GM18909 (cell line): ENCODE measurements around the gene NR5A1.

ENCODE experiments used
- ATAC-seq: cut with Tn5 transposase; IDR thresholded peaks from one replicate; pipeline ENCODE4 v1.9.1; 2021; ENCODE audit warnings: mild to moderate bottlenecking; ENCODE audit not compliant: unreplicated experiment, poor library complexity

NR5A1 gene

DNA sequence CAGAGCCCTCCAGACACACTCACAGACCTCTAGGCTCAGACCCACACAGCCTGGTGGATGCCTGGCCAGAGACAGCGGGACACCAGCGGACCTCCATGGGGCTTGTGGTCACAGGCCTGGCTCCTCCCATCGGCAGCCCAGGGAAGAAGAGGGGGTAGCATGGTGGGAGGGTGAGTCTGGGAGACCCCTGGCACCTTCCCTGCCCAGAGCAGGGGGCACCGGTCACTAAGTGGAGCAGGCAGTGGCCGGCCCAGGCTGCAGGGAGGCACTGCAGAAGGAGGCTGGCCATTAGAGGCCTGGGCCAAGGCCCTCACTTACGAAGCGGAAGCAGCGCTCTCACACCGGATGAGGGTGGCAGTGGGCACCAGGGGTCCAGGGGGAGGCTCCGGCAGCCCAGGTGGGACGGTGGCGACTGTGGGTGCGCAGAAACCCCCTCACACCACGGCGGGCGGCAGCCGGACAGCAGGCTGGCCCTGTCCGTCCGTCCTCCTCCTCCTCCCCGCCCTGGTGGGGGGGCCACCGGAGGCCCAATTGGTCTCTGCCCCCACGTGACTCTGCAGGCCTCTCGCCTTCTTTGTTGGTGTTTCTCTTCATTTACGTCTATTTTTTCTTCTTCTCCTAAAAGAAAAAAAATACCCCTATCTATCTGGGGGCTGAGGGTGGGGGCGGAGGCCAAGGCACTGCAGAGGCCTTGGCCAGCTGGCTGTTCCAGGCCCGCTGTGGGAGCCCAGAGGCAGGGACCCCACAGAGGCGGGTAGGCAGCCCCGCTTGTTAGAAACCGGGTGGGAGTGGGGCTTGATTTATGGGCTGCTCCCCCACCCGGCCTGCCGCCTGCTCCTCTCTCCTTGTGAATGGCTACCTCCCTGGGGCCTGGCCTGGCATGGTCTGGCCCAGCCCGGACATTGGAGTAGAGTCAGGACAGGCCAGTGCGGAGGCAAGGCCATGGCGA, at the start of gene NR5A1:
TSS of gene NR5A1 (minus strand) at position 469 of the 949 bp plus-strand sequence. CDS start 4,004 bp downstream, outside the sequence.
- ATAC-seq, result no peak

DNA sequence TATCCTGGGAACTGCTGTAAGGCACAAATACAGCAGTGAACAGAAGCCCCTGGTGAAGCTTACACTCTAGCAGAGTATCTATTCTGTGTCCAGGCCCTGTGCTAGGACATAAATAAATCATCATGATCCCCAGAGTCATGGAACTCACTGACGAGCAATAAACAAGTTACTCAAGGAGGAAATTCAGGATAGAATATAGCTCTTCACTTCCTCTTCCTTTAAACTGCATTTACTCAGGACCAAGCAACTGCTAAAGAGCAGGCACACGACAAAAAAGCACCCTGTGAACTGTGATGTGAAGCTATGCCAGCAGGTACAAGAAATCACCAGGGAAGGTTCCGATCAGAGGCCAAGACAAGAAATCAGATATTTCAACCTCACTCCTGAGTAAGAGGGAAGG, 47.8 kb upstream of the NR5A1 start:
- no peak for ATAC-seq

DNA sequence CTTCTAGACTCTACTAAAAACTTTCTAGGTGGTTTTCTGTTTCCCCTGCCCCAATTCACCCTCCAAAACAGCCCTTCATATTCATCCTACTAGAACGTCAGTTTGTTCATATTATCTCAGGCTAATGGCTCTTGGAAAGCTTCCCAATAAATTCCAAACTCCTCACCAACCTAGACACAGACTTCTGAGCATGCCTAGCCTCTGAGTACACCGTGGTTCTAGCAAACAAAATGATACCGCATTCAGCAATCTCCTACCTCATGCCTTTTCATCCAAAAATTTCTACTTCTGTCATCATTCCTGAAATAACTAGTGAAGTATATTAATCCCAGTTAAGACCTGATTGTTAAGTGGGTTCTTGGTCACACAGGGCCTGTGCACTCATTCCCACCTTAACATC, 46.5 kb upstream of the NR5A1 start:
- ATAC-seq, result no peak

DNA sequence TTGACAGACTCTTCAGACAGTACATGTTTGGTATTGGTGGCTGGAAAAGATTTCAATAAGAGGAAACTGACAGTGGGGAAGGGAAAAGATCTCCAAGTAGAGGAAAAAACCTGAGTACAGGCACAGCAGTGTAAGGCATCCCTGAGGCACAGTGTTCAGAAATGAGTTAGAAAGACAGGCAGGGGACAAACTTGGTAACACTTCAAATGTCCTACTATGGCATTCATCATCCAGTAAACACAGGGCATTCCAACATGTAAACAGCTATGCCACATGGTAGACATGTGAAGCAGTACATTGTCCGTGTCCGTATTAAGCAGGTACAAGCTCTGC, 45.0 kb upstream of the NR5A1 start:
- no peak for ATAC-seq

DNA sequence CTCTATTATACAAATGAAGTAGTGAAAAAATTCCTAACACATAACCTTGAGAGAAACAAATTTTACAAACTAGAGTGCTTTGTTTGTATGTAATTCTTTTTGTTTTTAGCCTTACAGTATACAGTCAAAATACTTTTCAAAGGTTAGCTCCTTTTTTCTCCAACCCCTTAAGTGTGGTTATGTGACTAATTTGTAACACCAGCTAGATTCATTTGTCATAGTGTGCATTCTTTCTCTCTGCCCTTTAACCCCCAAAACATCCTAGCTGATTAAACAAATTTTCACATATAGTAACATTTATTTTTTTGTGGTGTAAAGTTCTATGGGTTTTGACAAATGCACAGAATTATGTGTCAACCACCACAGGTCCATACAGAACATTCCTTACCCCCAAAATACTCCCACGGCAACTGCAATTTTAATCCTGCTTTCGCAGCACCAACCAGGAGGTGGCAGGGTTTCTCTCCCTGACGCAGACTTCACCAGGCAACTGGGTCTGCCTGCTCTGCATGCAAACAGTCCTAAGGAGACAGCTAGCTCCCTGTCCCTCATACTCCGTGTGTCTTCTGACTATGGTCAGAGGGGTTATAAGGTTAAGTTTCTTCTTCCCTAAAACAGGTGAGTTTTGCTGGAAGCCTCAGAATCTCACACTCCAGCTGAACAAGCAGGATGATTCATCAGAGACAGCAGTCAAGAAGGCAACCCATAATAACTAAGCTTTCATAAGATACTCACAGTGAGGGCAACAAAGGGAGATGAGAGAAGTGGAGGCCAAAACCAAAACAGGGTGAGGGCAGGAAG, 44.5 kb upstream of the NR5A1 start:
- ATAC-seq, result no peak

DNA sequence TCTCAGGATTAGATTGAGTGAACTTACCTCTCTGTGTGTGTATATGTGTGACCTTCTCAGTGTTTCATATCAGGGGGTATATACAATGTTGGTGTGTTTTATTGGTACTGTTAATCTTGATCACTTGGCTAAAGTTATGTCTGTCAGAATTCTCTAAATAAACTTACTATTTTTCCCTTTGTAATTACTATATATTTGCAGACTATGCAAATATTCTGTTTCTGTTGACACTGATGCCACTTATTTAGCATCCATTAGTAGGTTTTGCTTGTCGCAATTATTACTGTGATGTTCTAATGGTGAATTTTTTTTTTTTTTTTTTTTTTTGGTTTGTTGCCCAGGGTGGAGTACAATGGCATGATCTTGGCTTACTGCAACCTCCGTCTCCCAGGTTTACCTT, 42.9 kb upstream of the NR5A1 start:
- no peak for ATAC-seq

DNA sequence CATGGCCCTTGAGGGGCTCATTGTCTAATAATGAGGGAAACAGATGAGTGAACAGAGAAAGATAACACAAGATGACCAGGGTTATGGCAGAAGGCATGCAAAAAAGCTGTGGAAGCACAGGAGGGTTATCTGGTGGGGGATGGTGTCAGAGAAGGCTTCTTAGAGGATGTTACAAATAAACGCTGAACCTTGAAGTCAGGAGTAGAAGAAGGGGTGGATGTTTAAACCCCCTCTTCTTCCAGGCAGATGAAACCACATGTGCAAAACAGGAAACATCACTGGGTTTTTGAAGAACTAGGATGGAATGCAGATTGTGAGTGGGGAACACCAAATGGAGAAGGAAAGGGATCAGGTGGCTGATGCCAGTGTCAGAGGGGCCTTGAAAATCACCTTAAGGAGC, 41.8 kb upstream of the NR5A1 start:
- ATAC-seq, result no peak

DNA sequence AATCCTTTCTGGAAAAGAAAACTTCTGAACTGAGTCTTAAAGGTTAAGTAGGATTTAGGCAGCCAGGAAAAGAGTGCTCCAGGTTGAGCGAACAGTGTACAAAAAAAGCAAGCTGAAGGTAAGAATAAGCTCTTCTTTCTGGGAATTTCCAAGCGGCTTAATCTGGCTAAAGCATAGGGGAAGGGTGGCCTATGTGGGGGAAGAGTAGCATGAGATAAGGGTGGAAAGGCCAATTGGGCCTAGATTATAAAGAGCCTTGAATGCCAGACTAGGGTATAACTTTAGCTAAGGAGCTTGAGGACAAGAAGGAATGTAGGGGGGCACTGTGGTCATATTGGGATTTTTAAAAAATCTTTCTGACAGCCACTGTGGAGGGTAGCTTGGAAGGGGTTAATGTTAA, 37.3 kb upstream of the NR5A1 start:
- no peak for ATAC-seq

DNA sequence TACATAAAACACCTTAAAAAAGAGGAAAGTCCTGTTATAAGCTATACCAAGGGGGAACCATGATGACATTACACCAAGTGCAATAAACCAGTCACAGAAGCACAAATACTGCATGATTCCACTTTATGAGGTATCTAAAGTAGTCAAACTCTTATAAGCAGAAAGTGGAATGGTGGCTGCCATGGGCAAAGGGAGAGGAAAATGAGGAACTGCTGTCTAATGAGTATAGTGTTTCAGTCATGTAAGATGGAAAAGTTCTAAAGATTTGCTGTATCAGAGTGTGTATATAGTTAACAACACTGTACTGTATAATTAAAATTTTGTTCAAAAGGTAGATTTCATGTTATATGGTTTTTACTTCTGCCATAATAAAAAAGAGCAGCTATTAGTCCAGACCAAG, 34.6 kb upstream of the NR5A1 start:
- ATAC-seq, result no peak

DNA sequence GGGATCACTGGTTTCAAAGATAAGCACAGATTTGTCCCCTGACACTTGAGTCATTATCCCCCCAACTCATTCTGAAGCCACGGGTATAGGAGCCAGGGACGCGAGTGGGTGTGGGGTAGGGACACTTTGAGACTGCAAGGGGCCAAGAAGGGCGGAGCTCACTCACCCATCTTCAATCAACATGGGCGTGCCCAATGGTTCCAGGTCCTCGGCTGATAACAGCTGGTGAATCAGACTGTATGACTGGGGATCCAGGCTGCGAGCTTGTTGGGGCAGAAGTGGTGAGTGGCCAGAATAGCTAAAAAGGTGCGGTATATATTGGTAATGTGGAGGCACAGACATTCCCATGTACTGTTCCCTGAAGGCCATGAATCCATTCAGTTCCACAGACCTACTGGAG, 30.7 kb upstream of the NR5A1 start:
- ATAC-seq, result no peak

DNA sequence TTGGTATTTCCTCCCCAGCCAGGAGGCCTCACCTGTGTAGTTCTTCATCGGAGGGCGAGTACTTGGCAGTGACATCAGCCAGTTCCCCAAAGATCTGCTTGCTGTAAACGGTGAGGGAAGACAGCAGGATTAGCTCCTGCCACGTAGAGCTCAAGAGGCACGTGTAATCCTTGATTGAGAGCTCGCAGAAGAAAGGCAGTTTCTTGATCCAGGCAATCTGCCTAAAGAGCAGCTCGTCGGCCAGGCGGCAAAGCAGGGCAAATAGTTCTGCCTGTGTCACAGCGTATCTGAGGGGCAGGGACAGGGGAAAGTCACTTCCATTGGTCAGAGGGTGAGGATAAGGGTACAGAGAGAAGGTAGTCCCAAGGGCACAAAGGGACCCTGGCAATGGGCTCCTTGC, 28.6 kb upstream of the NR5A1 start:
- no peak for ATAC-seq

DNA sequence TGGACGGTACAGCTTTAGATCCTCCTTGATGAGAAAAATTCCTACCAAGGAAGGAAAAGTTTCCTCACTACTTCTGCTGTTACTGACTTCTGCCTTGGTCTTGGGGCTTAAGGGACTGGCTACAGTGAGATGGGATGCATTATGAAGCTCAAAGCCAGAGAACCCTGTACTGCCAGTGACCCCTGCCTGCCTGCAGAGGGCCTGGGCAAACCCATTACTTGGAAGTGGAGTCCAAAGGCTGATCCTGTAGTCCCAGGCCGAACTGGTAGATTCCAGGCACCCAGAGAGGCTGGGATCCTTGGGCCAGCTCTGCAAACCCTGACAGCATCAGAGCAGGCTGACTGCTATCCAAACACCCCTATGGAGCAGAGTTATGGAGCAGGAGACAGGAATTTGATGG, 25.7 kb upstream of the NR5A1 start:
- ATAC-seq, result no peak

DNA sequence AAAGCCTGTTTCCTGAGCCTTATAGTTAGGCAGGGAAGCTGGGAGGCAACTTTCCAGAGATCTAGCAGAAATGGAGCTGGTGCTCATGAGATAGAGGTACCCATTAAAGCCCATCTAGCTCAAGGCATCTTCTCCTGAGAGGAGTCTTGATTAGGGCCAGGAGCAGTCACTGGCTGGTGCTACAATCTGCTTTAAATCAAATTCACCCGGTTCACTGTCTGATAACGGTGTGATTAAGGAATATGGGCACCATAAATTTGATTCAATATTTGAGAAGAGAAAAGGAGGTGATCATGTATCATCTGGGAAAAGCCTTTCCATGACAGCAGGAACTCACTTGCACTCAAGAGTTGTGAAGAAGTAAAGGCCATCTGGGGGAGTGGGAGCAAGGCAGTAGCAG, 23.9 kb upstream of the NR5A1 start:
- no peak for ATAC-seq

DNA sequence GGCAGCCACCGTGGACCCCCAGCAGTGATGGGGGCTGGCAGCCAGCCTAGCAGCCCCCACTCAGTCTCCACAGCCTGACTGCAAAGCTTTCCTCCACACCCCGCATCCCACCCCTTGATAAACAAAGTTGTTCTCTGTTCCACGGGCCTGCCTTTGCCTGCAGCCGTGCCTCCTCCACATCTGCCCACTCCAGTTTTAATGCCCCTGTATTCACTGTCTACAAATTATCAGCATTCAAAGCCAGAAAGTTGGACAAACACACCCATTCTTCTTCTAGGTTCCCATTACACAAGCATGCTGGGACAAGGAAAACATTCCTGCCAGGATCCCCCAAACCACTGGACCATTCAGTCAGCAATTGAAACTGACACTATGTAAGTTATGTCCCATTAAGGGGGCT, 23.0 kb upstream of the NR5A1 start:
- ATAC-seq, result no peak

DNA sequence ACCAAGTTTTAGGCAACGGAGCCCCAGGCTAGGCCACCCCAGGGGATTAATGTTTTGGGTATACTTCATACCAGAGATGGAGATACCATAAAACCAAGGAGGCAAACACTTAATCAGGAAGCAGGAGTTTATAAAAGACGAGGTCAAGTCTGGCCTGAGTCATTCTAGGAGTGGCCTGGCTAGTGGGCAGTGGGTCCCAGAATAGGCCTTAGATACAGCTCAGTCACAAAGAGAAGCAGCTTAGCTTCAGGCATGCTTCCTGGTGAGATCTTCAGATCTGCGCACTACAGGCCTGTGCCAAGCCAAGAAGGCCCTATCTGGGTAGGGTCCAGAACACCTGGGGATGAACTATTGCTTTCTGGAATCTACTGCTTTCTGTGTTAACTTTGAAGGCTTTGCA, 20.6 kb upstream of the NR5A1 start:
- ATAC-seq, result no peak

DNA sequence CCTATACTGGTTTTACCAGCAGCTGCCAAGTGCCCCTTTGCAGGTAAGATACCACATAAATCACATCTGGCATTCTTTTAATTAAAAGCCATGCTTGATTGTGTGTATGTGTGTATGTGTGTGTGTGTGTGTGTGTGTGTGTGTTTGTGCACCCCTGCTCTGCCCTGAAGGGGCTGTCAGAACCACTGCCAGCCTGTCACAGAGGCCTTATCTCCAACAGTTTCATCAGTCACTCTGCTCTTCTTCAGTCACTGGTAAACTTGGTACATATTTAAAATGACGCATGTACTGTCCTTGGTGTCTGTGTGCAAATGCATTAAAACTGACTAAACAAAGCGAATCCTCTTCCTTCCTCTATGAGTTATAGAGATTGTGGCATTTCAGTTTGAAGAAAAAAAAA, 19.0 kb upstream of the NR5A1 start:
- ATAC-seq, result no peak

DNA sequence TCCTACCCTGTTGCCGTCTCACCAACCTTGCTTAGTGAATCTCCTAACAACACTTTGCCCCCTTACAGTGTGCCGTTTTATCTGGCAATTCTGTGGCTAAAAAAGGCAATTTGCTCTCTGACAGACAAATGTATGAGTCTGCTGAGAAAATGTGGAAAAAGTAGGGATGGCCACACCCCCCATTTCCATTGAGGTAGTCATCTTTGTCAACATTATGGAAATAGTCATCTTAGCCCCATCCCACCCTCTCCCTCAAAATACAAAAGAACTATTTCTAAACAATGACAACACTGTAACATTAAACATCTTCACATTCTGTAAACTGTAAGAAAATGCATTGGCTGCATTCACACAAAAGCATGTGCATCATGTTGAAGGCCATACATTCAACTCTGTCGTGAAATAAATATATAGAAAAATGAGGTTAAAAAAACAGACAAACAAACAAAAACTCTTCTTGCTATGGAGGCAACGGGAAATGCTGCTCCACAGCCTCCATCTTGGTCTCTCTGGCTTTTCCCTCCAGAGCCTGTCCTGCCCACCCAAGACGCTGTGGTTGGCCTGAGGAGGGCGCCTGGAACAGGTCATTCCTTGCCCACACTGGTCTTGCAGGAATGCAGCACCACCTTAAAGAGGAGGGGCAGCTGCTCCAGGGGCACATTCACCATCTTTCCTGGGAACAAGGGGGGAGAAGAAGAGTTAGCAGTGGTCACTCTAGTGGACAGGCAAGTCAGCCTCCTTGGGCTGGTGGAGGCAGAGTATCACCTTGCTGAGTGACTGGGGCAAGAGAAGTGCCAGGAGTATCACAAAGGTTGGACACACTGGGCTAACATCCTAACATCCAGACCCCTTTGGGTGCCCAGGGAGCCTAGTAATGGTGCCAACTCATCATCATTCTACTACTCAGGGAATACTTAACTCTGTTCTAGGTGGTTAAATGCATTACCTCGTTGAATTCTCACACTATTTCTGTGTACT, 15.2 kb upstream of the NR5A1 start:
- no peak for ATAC-seq

DNA sequence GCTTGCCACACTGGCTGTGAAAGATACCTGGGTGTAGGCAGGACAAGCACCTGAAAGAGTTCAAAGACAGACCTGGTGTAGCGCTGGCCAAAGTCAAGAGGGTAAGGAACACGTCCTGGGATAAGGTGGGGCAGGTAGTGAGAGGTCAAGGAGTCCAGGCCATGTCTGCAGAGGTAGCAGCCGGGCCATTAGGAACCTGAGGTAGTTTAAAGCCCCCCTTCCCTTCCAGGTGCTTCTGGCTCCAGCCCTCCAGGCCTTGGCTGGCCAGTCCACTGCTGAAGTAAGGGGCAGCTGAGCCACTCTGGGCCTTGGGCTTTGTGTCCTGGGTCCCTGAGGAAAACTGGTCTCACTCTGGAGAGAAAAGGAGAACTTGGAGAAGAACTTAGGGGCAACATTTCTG, 13.9 kb upstream of the NR5A1 start:
- no peak for ATAC-seq

DNA sequence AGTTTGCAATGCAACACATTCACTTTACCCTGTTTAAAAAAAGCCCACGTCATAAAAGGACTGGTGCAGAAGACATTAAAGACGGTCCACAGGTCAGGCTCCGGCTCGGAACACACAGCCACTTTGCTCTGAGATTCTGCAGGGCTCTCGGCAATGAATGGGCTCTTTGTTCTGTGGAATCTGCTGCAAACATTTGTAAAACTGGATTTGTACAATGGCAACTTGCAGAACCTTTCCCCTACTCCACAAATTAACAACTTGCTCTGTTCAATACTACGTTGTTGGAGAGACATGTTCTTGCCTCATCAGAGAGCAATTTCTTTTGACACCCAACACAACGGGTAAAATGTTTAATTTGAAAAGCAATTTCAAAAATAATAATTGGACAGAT, 13.0 kb upstream of the NR5A1 start:
- ATAC-seq, result no peak

DNA sequence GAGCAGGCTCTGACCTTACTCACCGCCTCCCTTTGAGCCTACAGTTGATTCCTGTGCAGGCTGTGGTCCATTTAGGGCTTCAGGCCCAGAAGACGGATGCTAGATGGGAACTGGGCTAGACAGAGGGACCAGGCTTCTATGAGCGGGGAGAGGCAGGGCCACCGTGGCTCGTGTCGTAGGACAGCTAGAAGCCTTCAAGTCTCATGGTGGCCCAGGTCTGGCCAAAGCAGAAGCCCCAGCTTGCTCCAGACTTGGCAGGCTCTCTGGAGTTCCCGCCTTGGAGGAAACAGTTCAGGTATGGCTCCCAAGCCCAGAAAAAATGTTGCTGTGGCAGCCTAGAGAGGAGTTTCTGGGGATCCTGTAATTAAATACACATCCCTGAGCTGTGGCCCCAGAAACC, 10.9 kb upstream of the NR5A1 start:
- no peak for ATAC-seq

DNA sequence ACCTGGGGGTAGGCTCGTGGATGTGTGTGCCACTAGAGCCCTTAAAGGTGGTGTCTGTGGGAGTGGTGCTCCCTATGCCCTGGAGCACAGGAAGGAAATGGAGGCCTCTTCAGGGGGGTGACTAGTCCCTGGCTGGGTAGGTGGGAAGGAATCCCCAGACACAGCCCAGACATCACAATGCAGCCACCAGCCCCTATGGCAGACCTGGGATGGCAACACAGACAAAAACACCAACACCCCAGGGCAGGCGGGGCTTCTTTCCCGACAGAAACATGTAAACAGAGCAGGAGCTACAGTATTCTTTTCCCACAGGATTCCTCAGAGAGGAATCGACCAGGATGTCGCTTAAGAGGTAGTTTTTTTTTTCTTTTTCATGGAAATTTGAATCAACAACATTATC, 10.4 kb upstream of the NR5A1 start:
- no peak for ATAC-seq
